Astrocyte (in vitro differentiated cells and primary cell): ENCODE measurements around the gene EXOC6B.

Source experiments
- CTCF ChIP-seq: IDR thresholded peaks from 2 replicates; pipeline ENCODE4 v1.5.1; 2011; ENCODE audit warnings: low read depth, mild to moderate bottlenecking, inconsistent platforms, low read length, moderate library complexity; ENCODE audit not compliant: insufficient read depth
- EZH2 ChIP-seq: IDR thresholded peaks from 2 replicates; pipeline ENCODE4 v1.6.1; 2012; ENCODE audit warnings: mild to moderate bottlenecking, low read length, inconsistent platforms; ENCODE audit not compliant: insufficient read depth

GRCh38 chr2:72316774-72317173, 509.1 kb downstream of the EXOC6B start:
- TF ChIP-seq CTCF (no peak), EZH2 (no peak)
